HG02571 (cell line): ENCODE results near the gene GPR139.

Experiments
- ATAC-seq: cut with Tn5 transposase; IDR thresholded peaks from one replicate; pipeline ENCODE4 v1.9.1; 2021; ENCODE audit warnings: mild to moderate bottlenecking, moderate library complexity; ENCODE audit not compliant: unreplicated experiment

GPR139 gene

GRCh38 chr16:20056436-20056835 lies 17.3 kb downstream of the GPR139 start:
- no peak for ATAC-seq

GRCh38 chr16:20053336-20053735 lies 20.4 kb downstream of the GPR139 start:
- ATAC-seq, result no peak

- no peak for ATAC-seq
These were observed 22.1 kb downstream of the GPR139 start for GRCh38 chr16:20051611-20052010.

GRCh38 chr16:20051147-20051546 lies 22.5 kb downstream of the GPR139 start:
- no peak for ATAC-seq

- no peak for ATAC-seq
These were observed 23.9 kb downstream of the GPR139 start for GRCh38 chr16:20049831-20050230.

- no peak for ATAC-seq
These were observed 27.8 kb downstream of the GPR139 start for GRCh38 chr16:20045886-20046285.

- no peak for ATAC-seq
These were observed 30.8 kb downstream of the GPR139 start for GRCh38 chr16:20042848-20043247.

GRCh38 chr16:20041924-20042596 lies 31.6 kb downstream of the GPR139 start:
- no peak for ATAC-seq

GRCh38 chr16:20040011-20040410 lies 33.7 kb downstream of the GPR139 start:
- no peak for ATAC-seq

GRCh38 chr16:20029611-20030010 lies 44.1 kb downstream of the GPR139 start:
- ATAC-seq, result no peak

- no peak for ATAC-seq
These were observed 47.2 kb downstream of the GPR139 start for GRCh38 chr16:20026361-20027072.

GRCh38 chr16:20023190-20023589 lies 50.5 kb downstream of the GPR139 start:
- ATAC-seq, result no peak

- ATAC-seq, result no peak
These were observed 52.7 kb downstream of the GPR139 start for GRCh38 chr16:20020976-20021375.

- ATAC-seq, result no peak
These were observed 53.6 kb downstream of the GPR139 start for GRCh38 chr16:20020083-20020482.

- no peak for ATAC-seq
These were observed 57.5 kb downstream of the GPR139 start for GRCh38 chr16:20016234-20016633.

GRCh38 chr16:20004931-20005330 lies 68.8 kb downstream of the GPR139 start:
- ATAC-seq, result no peak

GRCh38 chr16:20002936-20003335 lies 70.8 kb downstream of the GPR139 start:
- ATAC-seq, result no peak

GRCh38 chr16:20001856-20002707 lies 71.6 kb downstream of the GPR139 start:
- ATAC-seq, result no peak

GRCh38 chr16:19997734-19998133 lies 76.0 kb downstream of the GPR139 start:
- no peak for ATAC-seq

- ATAC-seq, result no peak
These were observed 76.4 kb downstream of the GPR139 start for GRCh38 chr16:19997264-19997663.

- ATAC-seq, result no peak
These were observed 79.1 kb downstream of the GPR139 start for GRCh38 chr16:19994466-19995170.
